Measurements from ENCODE around the gene ETF1. TPM values are rescaled to one million over a fixed set of nuclear protein-coding genes. Genes with fewer than 3 reads are reported as not detected.

The ETF1 gene
- total and polyA plus RNA-seq, 9 of the 15 experiments (the other 6 are each of a cell fraction or from before 2014, with no cell fraction given), result 53.7 to 209 (median 164) TPM

- TF ChIP-seq GTF2A2 (tag; IDR thresholded peaks at IDR 0.05) (no peak), ARID3B (CRISPR knock-in tag; IDR thresholded peaks at IDR 0.05; ENCODE audit: borderline replicate concordance) (no peak), NCOA1 (IDR thresholded peaks at IDR 0.05; ENCODE audit: low read depth) (no peak), E2F3 (CRISPR knock-in tag; IDR thresholded peaks at IDR 0.05) (no peak), MNT (conservative IDR thresholded peaks at IDR 0.05) (peak in 1 of 2 experiments; percentile 25; a peak in 1 of 4 replicates), HDAC1 (IDR thresholded peaks at IDR 0.05) (peak in 1 of 2 experiments; percentile 47; a peak in 1 of 4 replicates), SAFB (IDR thresholded peaks at IDR 0.05; ENCODE audit: borderline replicate concordance, low read depth, low read length) (no peak), KHSRP (IDR thresholded peaks at IDR 0.05) (no peak), SETDB1 (IDR thresholded peaks at IDR 0.05; ENCODE audit: low read length) (no peak), NCOA6 (IDR thresholded peaks at IDR 0.05) (0 out of 2 replicates have a peak, but pooled peaks have one; percentile 13), ASH1L (IDR thresholded peaks at IDR 0.05; ENCODE audit: borderline replicate concordance, low read depth, partially characterized antibody) (peak; percentile 14), KDM2B (CRISPR knock-in tag; IDR thresholded peaks at IDR 0.05) (no peak), NBN (IDR thresholded peaks at IDR 0.05; ENCODE audit: low read depth) (no peak; the same call in 1 of the 2 replicates), CBX3 (IDR thresholded peaks at IDR 0.05; ENCODE audit: borderline replicate concordance in 1 of 2, low read length in 2 of 2) (peak in 1 of 2 experiments; percentile 80; a peak in 2 of 3 replicates), ZNF695 (CRISPR knock-in tag; IDR thresholded peaks at IDR 0.05) (peak; percentile 82; the same call in 1 of the 2 replicates), KDM5B (IDR thresholded peaks at IDR 0.05; ENCODE audit: insufficient replicate concordance, low read depth, low read length) (peak; percentile 97), KDM4B (IDR thresholded peaks at IDR 0.05; ENCODE audit: borderline replicate concordance in 2 of 2, low read depth in 1 of 2) (no peak), ZNF24 (IDR thresholded peaks at IDR 0.05) (no peak), FUS (optimal IDR thresholded peaks at IDR 0.05; ENCODE audit: low read depth, low read length) (no peak), NCOA2 (IDR thresholded peaks at IDR 0.05; ENCODE audit: partially characterized antibody in 2 of 2) (no peak), RBM17 (IDR thresholded peaks at IDR 0.05; ENCODE audit: borderline replicate concordance, low read depth, low read length) (no peak; the same call in 1 of the 2 replicates), ZNF512 (tag; IDR thresholded peaks at IDR 0.05) (no peak), ZFX (CRISPR knock-in tag; IDR thresholded peaks at IDR 0.05) (no peak), ZC3H11A (IDR thresholded peaks at IDR 0.05; ENCODE audit: low read depth, low read length) (no peak), SMARCB1 (IDR thresholded peaks at IDR 0.05; ENCODE audit: insufficient read length, low read depth) (no peak)
These were observed 73.3 kb downstream of the ETF1 start (continued) for GRCh38 chr5:138469540-138470321.
